HepG2 (cell line): Measurements from ENCODE around the gene CAPZB. TPM values are rescaled to one million over a fixed set of nuclear protein-coding genes. Genes with fewer than 3 reads are reported as not detected.
A peak's percentile ranks its signal among the peaks of the same experiment; 100 is the strongest.

Experiments used
- ARHGAP35 ChIP-seq: sonication (generic); formaldehyde crosslinking; IDR thresholded peaks from 2 replicates; pipeline ENCODE4 v1.9.0; 2022; ENCODE audit warnings: mild to moderate bottlenecking, inconsistent platforms, moderate library complexity, missing genetic modification reagents, borderline replicate concordance
- ATM ChIP-seq: fragments of 450-650 bp; IDR thresholded peaks from 2 replicates; pipeline ENCODE4 v1.7.1; 2017; ENCODE audit warnings: mild to moderate bottlenecking, borderline replicate concordance
- ATRX ChIP-seq: sonication (generic); formaldehyde crosslinking; IDR thresholded peaks from 2 replicates; pipeline ENCODE4 v1.4.0; 2020; ENCODE audit warnings: missing genetic modification reagents, borderline replicate concordance
- ESRRA ChIP-seq: sonication (generic); formaldehyde crosslinking; IDR thresholded peaks from 2 replicates; pipeline ENCODE4 v1.5.1; 2020; ENCODE audit warnings: mild to moderate bottlenecking, low read depth, missing genetic modification reagents
- ETV5 ChIP-seq: IDR thresholded peaks from 2 replicates; pipeline ENCODE4 v1.6.1; 2018; ENCODE audit warnings: missing biosample characterization, missing genetic modification reagents, inconsistent platforms, borderline replicate concordance
- KLF9 ChIP-seq: IDR thresholded peaks from 2 replicates; pipeline ENCODE4 v1.6.1; 2016; ENCODE audit warnings: low read depth
- KMT2B ChIP-seq: IDR thresholded peaks from 2 replicates; pipeline ENCODE4 v1.6.1; 2016; ENCODE audit warnings: missing genetic modification reagents, missing compliant biosample characterization
- MIER2 ChIP-seq: IDR thresholded peaks from 2 replicates; pipeline ENCODE4 v1.6.1; 2016; ENCODE audit warnings: missing biosample characterization, missing genetic modification reagents
- MIER3 ChIP-seq: IDR thresholded peaks from 2 replicates; pipeline ENCODE4 v1.6.1; 2016; ENCODE audit warnings: missing compliant biosample characterization, borderline replicate concordance
- MTA3 ChIP-seq: sonication (generic); formaldehyde crosslinking; IDR thresholded peaks from 2 replicates; pipeline ENCODE4 v1.4.0; 2020; ENCODE audit warnings: missing genetic modification reagents
- NAIF1 ChIP-seq: sonication (generic); formaldehyde crosslinking; IDR thresholded peaks from 2 replicates; pipeline ENCODE4 v1.5.0; 2020; ENCODE audit warnings: mild to moderate bottlenecking, missing genetic modification reagents, borderline replicate concordance
- PHF20 ChIP-seq: sonication (generic); formaldehyde crosslinking; IDR thresholded peaks from 2 replicates; pipeline ENCODE4 v1.5.0; 2020; ENCODE audit warnings: mild to moderate bottlenecking, missing genetic modification reagents
- POLR2AphosphoS5 ChIP-seq: IDR thresholded peaks from 2 replicates; pipeline ENCODE4 v1.6.1; 2012; ENCODE audit warnings: low read depth, low read length
- RFX1 ChIP-seq: fragments of 450-650 bp; IDR thresholded peaks from 2 replicates; pipeline ENCODE4 v1.6.1; 2017
- ZNF460 ChIP-seq: sonication (generic); formaldehyde crosslinking; IDR thresholded peaks from 2 replicates; pipeline ENCODE4 v1.5.1; 2020; ENCODE audit warnings: missing genetic modification reagents, mild to moderate bottlenecking, borderline replicate concordance
- ZNF468 ChIP-seq: sonication (generic); formaldehyde crosslinking; IDR thresholded peaks from 2 replicates; pipeline ENCODE4 v1.8.0; 2022; ENCODE audit warnings: mild to moderate bottlenecking, moderate library complexity, missing genetic modification reagents
- ZNF605 ChIP-seq: sonication (generic); formaldehyde crosslinking; IDR thresholded peaks from 2 replicates; pipeline ENCODE4 v1.8.0; 2022; ENCODE audit warnings: mild to moderate bottlenecking, missing genetic modification reagents
- polyA plus RNA-seq, 8 experiments: library from polyadenylated mRNA; depleted of rRNA in 3 of 8; stranded (reverse) in 7 of 8; unstranded in 1 of 8; fragments of >200 nt; fragmentation: Illumina TruSeq in 4 of 8; extraction: Trizol in 4 of 8; gene quantifications; 2 replicates each; pipeline versions ENCODE4 v1.2.1 to v1.2.3, GENCODE V29; 2011 to 2016; ENCODE audit warnings: low read depth in 4 of 8, missing spikeins in 1 of 8, mixed read lengths in 1 of 8; ENCODE audit not compliant: insufficient read depth in 1 of 8
- total RNA-seq, 5 experiments: library from RNA; depleted of rRNA; stranded (reverse); fragments of >200 nt; fragmentation: Illumina TruSeq; extraction: Trizol; gene quantifications; 2 replicates each; pipeline ENCODE4 v1.2.3, GENCODE V29; 2016; ENCODE audit warnings: low read depth in 1 of 5
- TF ChIP-seq, protein P1 (sequence below): sonication (generic); formaldehyde crosslinking; IDR thresholded peaks from 2 replicates; pipeline ENCODE4 v1.4.0; 2020; ENCODE audit warnings: mild to moderate bottlenecking, missing genetic modification reagents
- TF ChIP-seq, protein P2 (sequence below): sonication (generic); formaldehyde crosslinking; IDR thresholded peaks from 2 replicates; pipeline ENCODE4 v1.8.0; 2022; ENCODE audit warnings: mild to moderate bottlenecking, missing genetic modification reagents, moderate library complexity
- TF ChIP-seq, protein P3 (sequence below): IDR thresholded peaks from 2 replicates; pipeline ENCODE4 v1.6.1; 2016; ENCODE audit warnings: mild to moderate bottlenecking
- TF ChIP-seq, protein P4 (sequence below): sonication (generic); formaldehyde crosslinking; IDR thresholded peaks from 2 replicates; pipeline ENCODE4 v1.4.0; 2020; ENCODE audit warnings: missing genetic modification reagents, borderline replicate concordance

Gene CAPZB
- total and polyA plus RNA-seq, 2 of the 13 experiments (the other 11 are each of a cell fraction or from before 2014, with no cell fraction given): 58.9 to 76.9 TPM

DNA sequence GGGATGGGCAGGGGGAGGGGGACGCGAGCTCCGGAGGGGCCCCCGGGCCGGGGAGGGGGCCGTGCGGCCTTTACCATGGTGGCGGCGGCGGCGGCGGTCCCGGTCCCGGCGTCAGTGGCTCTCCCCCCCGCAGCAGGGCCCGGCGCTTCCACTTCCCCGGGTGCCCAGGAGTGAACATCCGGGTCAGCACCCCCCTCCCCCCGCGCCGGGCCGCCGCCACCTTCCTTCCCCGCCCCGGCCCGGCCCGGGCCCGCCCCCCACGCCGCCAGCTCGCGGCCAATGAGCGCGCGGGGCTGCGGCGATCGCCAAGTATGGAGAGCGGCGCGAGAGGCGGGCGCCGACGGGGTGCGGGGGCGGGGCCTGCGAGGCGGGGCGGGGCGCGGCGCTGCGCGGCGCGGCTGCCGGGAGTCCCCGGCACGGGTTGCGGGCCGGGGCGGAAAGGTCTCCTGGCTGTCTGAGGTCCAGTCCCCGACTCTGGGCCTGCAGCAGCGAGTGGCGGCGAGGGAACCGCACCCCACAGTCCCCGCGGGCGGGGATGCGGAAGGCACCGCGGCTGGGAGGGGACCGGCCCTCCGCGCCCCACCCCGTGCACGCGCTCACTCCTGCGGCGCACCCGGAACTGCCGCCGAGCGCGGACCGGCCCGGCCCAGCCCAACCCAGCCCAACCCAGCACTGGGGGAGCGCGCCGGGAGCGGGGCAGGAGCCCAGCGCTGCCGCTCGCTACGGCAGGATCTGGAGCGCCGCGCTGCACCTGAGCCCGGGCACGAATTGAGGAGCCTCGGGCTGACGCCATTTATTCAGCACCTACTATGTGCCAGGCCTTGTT is at the start of gene CAPZB (continued):
- TF ChIP-seq, protein P1, sequence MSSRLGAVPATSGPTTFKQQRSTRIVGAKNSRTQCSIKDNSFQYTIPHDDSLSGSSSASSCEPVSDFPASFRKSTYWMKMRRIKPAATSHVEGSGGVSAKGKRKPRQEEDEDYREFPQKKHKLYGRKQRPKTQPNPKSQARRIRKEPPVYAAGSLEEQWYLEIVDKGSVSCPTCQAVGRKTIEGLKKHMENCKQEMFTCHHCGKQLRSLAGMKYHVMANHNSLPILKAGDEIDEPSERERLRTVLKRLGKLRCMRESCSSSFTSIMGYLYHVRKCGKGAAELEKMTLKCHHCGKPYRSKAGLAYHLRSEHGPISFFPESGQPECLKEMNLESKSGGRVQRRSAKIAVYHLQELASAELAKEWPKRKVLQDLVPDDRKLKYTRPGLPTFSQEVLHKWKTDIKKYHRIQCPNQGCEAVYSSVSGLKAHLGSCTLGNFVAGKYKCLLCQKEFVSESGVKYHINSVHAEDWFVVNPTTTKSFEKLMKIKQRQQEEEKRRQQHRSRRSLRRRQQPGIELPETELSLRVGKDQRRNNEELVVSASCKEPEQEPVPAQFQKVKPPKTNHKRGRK (CRISPR knock-in tag): no peak
- TF ChIP-seq ATRX: no peak
- peak; percentile 17; the same call in 1 of the 2 replicates for TF ChIP-seq ESRRA
- TF ChIP-seq ATM: no peak
- no peak for TF ChIP-seq KLF9
- no peak for TF ChIP-seq KMT2B (CRISPR knock-in tag)
- TF ChIP-seq, protein P2, sequence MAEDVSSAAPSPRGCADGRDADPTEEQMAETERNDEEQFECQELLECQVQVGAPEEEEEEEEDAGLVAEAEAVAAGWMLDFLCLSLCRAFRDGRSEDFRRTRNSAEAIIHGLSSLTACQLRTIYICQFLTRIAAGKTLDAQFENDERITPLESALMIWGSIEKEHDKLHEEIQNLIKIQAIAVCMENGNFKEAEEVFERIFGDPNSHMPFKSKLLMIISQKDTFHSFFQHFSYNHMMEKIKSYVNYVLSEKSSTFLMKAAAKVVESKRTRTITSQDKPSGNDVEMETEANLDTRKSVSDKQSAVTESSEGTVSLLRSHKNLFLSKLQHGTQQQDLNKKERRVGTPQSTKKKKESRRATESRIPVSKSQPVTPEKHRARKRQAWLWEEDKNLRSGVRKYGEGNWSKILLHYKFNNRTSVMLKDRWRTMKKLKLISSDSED: no peak
- TF ChIP-seq MIER3 (CRISPR knock-in tag): no peak
- TF ChIP-seq, protein P3, sequence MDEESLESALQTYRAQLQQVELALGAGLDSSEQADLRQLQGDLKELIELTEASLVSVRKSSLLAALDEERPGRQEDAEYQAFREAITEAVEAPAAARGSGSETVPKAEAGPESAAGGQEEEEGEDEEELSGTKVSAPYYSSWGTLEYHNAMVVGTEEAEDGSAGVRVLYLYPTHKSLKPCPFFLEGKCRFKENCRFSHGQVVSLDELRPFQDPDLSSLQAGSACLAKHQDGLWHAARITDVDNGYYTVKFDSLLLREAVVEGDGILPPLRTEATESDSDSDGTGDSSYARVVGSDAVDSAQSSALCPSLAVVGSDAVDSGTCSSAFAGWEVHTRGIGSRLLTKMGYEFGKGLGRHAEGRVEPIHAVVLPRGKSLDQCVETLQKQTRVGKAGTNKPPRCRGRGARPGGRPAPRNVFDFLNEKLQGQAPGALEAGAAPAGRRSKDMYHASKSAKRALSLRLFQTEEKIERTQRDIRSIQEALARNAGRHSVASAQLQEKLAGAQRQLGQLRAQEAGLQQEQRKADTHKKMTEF (CRISPR knock-in tag): peak; percentile 51; the same call in 1 of the 2 replicates
- no peak for TF ChIP-seq MTA3
- TF ChIP-seq ARHGAP35 (CRISPR knock-in tag): 0 out of 2 replicates have a peak, but pooled peaks have one; percentile 49
- TF ChIP-seq, protein P4, sequence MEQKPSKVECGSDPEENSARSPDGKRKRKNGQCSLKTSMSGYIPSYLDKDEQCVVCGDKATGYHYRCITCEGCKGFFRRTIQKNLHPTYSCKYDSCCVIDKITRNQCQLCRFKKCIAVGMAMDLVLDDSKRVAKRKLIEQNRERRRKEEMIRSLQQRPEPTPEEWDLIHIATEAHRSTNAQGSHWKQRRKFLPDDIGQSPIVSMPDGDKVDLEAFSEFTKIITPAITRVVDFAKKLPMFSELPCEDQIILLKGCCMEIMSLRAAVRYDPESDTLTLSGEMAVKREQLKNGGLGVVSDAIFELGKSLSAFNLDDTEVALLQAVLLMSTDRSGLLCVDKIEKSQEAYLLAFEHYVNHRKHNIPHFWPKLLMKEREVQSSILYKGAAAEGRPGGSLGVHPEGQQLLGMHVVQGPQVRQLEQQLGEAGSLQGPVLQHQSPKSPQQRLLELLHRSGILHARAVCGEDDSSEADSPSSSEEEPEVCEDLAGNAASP (CRISPR knock-in tag): no peak
- no peak for TF ChIP-seq ZNF468 (CRISPR knock-in tag)
- TF ChIP-seq POLR2AphosphoS5: peak; percentile 54
- no peak for TF ChIP-seq ZNF605 (CRISPR knock-in tag)
- peak; percentile 62 for TF ChIP-seq PHF20 (CRISPR knock-in tag)
- TF ChIP-seq ZNF460 (CRISPR knock-in tag): no peak
- TF ChIP-seq NAIF1 (CRISPR knock-in tag): no peak
- no peak for TF ChIP-seq MIER2 (CRISPR knock-in tag)
- no peak for TF ChIP-seq RFX1
- TF ChIP-seq ETV5: peak; percentile 30; the same call in 1 of the 2 replicates
